Neutrophil (primary cell): ENCODE data around the gene OR6X1.

Source experiments
- H3K27ac ChIP-seq: fragments of 200-600 bp; sonication (generic); 2 replicates; pipeline ENCODE4 v1.5.1; 2016; ENCODE audit warnings: mild to moderate bottlenecking, moderate library complexity
- H3K27me3 ChIP-seq: fragments of 200-600 bp; sonication (generic); 2 replicates; pipeline ENCODE4 v1.6.0; 2016; ENCODE audit warnings: mild to moderate bottlenecking
- H3K36me3 ChIP-seq: fragments of 200-600 bp; sonication (generic); 2 replicates; pipeline ENCODE4 v1.5.1; 2017
- H3K4me1 ChIP-seq, 2 experiments: fragments of 200-600 bp in 1 of 2; sonication (generic) in 1 of 2; 1 replicate in 1 of 2; 2 replicates in 1 of 2; pipeline versions ENCODE4 v1.5.1 to v1.6.1; 2013 to 2016; ENCODE audit warnings: low read depth in 1 of 2, low read length in 1 of 2, mild to moderate bottlenecking in 1 of 2, moderate library complexity in 1 of 2; ENCODE audit not compliant: control insufficient read depth in 1 of 2, insufficient read depth in 1 of 2
- H3K4me3 ChIP-seq, 2 experiments: fragments of 200-600 bp in 1 of 2; sonication (generic) in 1 of 2; 1 replicate in 1 of 2; 2 replicates in 1 of 2; pipeline ENCODE4 v1.5.1; 2013 to 2016; ENCODE audit warnings: low read depth in 1 of 2, low read length in 1 of 2, mild to moderate bottlenecking in 1 of 2, moderate library complexity in 1 of 2
- H3K9me3 ChIP-seq: fragments of 200-600 bp; sonication (generic); 2 replicates; pipeline ENCODE4 v1.5.1; 2016
- TF ChIP-seq, protein P1 (sequence below): fragments of 200-600 bp; sonication (generic); IDR thresholded peaks from 2 replicates; pipeline ENCODE4 v1.5.1; 2016; ENCODE audit warnings: antibody characterized with exemption

Gene OR6X1

DNA sequence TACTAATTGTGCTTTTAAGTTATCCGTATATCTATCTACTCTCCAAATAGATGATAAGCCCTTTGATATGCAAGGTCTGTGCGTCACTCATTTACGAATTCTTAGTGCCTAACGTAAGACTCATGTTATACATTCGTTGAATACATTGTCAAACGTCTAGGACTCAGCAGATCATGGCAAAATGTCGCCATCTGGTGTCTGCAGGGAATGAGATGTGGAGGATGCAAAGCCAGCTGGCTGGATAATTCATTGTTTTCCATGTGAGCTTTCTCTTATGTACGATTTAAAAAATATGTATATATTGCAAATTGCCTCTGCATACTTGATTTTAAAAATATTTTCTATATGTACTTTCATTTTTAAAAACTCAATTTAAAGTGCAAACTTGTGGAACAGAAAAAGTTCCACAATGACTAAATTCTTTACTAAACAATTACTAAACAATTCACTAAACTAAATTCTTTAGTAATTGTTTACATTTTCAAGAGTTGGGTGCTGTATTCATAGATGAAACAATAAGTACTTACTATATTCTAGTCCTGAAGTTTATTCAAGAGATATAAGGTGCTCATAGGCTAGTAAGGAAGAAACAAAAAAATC lies 46.6 kb downstream of the OR6X1 start:
- H3K4me1 ChIP-seq: no peaks in the 10 kb centered on the region
- H3K4me3 ChIP-seq: no peak overlapping the region
- H3K27ac ChIP-seq: no peak overlapping the region
- TF ChIP-seq, protein P1, sequence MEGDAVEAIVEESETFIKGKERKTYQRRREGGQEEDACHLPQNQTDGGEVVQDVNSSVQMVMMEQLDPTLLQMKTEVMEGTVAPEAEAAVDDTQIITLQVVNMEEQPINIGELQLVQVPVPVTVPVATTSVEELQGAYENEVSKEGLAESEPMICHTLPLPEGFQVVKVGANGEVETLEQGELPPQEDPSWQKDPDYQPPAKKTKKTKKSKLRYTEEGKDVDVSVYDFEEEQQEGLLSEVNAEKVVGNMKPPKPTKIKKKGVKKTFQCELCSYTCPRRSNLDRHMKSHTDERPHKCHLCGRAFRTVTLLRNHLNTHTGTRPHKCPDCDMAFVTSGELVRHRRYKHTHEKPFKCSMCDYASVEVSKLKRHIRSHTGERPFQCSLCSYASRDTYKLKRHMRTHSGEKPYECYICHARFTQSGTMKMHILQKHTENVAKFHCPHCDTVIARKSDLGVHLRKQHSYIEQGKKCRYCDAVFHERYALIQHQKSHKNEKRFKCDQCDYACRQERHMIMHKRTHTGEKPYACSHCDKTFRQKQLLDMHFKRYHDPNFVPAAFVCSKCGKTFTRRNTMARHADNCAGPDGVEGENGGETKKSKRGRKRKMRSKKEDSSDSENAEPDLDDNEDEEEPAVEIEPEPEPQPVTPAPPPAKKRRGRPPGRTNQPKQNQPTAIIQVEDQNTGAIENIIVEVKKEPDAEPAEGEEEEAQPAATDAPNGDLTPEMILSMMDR: no peak
- H3K27me3 ChIP-seq: no peaks in the 10 kb centered on the region
- no peaks in the 10 kb centered on the region for H3K9me3 ChIP-seq
- H3K36me3 ChIP-seq: no peaks in the 10 kb centered on the region

DNA sequence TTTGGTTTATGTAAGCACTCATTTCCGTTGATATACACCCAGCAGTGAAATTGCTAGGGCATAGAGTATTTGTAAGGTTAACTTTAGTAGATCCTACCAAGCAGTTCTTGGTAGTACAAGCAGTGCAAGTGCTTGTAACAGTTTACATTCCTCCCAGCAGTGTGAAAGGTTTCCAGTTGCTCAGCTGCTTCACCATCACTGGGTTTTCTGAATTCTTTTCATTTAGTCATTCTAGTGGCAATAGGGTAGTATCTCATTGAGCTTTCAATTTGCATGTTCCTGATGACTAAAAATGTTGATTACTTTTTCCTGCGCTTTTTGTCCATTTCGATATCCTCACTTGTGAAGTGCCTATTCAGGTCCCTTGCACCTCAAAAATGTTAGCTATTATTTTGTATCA lies 47.1 kb downstream of the OR6X1 start:
- Histone ChIP-seq H3K9me3 (no peaks in the 10 kb centered on the region), H3K27ac (no peak overlapping the region), H3K27me3 (no peaks in the 10 kb centered on the region), H3K4me1 (no peaks in the 10 kb centered on the region), H3K36me3 (no peaks in the 10 kb centered on the region), H3K4me3 (no peak overlapping the region)
- TF ChIP-seq, protein P1: no peak

DNA sequence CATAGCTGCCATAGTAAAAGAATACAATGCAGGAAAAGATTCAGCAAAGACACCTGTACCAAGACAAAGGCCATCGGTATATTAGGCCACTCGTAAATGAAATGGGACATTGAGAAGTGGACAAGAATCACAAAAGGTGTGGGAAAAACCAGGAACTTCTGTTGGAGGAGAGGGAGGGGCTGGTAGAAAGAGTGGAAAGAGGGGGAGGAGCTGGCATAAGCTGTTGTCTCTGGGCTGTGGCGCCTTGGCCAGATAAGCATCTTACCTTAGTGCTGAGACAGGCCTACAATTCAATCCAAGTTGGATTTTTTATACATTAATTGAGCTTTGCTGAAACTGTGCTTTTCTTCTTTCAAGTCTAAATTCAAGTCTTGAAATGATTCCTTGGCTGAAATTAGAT lies 50.0 kb downstream of the OR6X1 start:
- TF ChIP-seq, protein P1: no peak
- Histone ChIP-seq H3K4me1 (no peaks in the 10 kb centered on the region), H3K27ac (no peak overlapping the region), H3K4me3 (no peak overlapping the region), H3K36me3 (no peaks in the 10 kb centered on the region), H3K27me3 (no peaks in the 10 kb centered on the region), H3K9me3 (no peaks in the 10 kb centered on the region)
